HG03095 (cell line): Measurements from ENCODE around the gene TGFB2.

ENCODE experiments used
- ATAC-seq: cut with Tn5 transposase; IDR thresholded peaks from one replicate; pipeline ENCODE4 v1.9.1; 2021; ENCODE audit warnings: moderate library complexity; ENCODE audit not compliant: unreplicated experiment

TGFB2 gene

DNA sequence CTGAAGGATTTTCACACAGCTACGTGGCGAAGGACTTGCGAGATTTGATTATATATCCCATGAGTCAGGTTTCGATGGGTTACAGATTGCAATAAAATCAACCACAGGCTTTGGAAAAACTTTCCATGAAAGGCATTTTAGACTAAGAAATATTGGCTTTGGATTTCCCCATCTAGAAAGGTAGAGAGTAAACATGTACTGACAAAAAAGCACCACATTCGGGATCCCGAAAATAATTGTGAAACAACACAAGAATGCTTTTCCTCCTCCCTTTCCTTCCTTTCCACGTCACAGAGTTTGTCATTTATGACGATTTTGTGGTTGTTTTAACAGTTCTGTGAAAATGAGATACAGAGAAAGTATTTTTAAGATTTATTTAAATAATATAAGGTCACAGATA, 38.5 kb downstream of the TGFB2 start:
- no peak for ATAC-seq

DNA sequence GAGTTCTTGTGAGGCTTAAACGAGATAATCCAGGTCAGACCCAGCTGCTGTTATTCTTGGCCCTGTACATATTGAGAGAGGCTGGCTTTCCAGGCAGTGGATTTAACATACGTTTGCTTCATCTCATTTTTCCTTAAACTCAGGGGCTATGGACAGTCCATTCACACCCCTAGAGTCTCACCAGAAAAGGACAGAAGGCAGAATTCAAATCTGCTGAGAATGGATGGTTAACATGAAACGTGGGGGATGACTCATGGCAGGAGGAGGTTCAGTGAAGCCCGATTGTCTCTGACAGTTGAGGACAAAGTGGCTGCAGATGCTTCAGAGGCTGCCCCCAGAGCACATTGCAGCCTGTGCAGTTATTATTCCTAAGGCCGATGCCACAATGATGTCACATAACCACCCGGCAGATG, 39.5 kb downstream of the TGFB2 start:
- ATAC-seq: no peak

DNA sequence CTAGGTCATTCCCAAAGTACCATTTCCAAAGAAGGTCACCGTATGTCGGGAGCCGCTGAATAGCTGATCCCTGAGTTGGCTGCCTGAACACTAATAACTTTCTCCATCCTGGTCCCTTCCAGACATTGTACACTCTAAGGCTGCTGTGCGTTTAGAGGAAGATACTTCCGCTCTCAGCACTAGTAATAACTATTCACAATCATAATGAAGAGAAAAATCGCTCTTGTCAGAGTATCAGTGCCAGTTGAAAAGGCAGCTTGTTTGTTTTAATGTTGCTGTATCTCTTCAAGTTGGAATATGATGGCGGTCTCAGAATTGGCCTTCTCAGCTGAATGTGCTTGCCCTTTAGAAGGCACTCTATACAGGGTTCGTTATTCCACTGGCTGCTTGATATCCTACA, 43.5 kb downstream of the TGFB2 start:
- no peak for ATAC-seq

DNA sequence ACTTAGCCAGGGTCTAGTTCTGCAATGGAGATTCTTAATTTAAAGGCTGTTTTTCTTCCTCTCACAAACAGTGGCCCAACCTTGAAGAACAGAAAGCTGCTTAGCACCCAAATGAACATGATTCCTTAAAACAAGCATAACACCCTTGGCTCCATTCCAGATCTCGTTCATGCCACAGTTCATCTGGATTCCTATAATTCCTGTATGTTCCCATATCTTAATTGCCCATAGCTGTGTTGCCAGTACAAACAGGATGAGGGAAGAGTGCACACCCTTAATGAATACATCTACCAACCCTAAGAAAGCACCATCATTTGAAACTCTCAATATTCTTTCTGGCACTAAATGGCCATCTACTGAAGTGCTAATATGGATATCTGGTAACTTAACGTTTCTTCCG, 45.5 kb downstream of the TGFB2 start:
- no peak for ATAC-seq

DNA sequence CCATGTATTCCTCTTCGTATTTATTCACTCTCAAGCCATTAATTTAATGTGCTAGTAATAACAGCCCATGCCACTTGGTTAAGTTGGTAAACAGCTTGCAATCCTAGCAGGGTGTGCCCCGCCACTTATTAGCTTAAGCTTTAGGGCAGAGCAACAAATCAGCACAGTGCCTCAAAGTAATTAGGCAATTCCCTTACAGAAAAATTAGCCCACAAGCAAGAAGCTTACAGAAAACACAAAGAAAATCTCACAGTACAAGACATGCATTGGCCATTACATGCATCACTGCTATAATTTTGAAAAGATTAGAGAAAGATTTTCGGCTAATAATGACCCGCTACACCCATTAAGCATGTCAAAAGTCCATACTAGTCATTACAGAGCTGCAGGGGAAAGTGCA, 47.6 kb downstream of the TGFB2 start:
- no peak for ATAC-seq

DNA sequence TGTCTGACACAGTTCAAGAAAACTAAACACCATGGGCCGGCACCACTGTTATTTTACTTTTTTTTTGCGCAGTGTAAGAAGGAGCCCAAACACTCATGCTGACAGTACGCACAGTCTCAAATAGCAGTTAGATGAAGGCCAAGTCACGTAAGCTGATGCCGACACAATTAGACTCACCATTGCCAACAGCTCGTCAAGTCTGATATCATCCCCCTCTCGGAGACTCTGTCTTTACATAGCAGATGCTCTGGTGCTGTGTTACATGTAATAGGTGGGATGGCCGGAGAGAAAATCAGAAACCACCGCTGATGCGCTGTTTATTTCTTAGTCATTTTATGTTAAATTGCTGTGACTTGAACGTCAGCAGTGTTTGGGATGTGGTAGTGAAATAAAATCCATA, 49.3 kb downstream of the TGFB2 start:
- ATAC-seq: no peak

DNA sequence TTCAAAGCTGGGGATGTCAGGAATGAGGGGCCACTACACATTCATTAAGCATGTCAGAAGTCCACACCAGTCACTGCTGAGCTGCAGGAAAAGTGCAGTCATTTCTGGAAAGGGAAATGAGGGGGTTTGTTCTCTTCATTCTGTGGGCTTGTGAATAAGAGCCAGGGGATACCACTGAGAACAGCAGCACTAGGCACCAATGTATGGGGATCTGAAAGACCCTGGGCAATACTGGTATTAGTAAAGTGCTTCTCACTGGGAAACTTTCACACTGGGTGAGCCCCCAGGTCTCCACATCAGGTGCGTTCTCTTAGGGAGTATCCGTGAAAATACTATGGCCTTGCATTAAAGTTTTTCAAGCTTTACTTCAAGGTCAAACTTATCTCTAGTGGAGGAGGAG, 49.9 kb downstream of the TGFB2 start:
- no peak for ATAC-seq

DNA sequence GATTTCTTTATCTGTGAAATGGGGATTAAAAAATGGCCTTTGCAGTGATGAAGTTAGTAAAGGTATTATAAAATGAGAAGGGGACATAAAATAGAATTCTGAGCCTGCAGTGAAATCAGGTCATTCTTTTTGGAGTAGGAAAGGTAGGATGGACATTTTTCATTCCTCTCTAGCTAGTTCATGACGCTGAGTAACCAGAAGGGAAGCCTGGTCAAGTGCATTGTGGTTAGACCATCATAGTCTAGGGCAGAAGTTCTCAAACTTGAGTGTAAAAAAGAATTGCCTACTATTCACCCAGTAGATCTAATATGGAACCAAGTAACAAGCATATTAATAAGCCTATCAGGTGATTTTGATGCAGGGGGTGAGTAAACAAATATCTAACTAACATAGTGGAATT, 50.8 kb downstream of the TGFB2 start:
- ATAC-seq: no peak

DNA sequence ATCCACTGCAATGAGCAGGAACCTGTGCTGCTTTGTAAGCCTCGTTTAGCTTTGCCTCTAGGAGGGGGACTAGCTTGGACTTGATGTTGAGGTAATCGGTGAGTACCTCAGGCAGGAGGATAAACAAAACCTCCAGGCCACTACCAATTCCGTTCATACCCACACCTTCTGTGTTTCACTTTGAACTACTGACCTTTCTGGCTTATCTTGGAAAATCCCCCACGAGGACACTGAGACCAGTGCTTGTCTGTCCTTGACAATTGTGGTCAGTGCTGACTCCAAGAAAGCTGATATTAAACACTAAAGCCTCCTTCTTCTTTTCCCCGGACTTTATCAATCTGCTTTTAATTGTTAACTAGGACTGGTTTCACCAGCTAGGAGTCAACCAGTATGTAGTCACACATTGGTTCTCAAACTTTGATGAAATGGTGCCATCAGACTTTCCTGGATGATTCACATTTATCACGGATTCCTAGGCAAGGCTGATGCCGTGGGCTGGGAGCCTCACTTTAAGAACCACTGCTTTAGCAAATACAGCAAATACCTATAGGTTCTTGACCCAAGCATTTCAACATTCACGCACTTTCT, 52.7 kb downstream of the TGFB2 start:
- ATAC-seq: no peak

DNA sequence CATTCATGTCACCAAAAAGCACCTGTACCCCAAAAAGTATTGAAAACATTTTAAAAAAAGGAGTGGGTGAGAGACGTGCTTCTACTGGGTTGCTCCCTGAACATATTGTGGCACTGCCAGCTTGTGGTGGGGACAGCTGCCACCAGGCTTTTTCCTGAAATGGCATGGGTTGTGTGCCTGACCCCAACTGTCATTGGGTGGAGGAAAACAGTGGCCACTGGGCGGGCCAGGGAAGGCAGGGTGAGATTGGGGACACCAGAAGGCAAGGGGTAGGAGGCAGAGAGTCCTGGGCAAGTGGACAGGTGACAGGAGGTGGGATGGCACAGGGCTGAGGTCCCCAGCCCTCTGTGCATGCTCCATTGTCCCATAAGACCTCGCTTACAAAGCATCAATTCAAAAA, 55.5 kb downstream of the TGFB2 start:
- ATAC-seq: no peak

DNA sequence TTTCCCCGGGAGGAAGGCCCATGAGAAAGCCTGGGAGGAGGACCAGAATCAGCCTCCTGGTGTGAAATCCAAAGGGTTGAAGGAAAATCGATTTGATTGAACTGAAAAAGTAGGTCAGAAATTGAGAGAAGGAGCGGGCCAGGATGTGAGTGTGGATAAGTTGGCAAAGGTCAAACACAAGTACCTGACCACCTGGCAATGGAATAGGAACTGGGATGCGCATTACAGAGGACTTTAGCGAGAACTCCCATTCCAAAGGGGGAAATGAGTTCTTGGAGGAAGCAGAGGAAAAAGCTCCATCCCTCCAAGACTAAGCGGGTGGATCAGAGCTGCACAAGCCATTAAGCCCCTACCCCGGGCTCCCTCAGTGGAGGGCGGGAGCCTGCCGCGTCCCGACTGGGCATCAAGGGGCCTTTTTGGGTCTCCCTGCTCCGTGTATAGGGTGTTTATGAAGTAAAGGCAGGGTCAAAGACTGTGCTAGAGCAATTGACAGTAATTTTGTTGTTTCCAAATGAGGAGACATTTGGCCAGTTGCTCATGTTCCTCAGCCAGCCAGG, 56.4 kb downstream of the TGFB2 start:
- ATAC-seq: no peak

DNA sequence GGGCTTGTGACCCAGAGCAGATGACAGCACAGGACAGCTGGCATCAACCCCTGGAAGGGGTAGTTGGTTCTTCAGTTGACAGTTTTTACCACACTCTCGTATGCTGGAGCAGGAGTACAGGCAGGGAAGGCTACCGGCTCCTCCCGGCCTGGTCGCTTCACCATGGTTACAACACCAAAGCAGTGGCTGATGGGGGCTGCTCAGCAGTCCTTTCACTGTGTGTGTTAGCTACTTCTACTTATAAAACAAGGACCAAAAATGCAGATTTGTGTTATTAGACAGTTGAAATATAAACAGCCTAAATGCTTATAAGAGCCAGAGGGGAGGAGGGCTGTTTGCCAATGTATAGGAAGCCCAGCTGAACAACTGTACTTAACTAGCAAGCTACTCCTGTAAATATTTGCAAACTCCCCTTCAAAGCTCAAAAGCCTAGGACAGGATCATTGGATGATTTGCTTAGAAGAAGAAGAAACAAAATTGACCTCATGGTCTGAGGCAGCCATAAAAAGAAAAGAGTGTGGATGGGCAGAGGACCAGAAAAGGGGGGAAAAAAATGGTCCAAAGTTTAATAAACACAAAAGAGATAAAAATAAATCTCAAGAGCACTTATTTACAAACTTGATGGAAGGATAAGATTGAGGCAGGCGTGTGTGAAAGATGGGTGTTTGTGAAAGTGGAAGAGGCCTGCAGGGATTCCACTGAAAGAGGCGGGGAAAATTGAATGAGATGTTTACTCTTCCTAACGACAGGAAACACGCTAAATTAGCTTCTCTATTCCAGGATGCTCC, 57.1 kb downstream of the TGFB2 start:
- no peak for ATAC-seq

DNA sequence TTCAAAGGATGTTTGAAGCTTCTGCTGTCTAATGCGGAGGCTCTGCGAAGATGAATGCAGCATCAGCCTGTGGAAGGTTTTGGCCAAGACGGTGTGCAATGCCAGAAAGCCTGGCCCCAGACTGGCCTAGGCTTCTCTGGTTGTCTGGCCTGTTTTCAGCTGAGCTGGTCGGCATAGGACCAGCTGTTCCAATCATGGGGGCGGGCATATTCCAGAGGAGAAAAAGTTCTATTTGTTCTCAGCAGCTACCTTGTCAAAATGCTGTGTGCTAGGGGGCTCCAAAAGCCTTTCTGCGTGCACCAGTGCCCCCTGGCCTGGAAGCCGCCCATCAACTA, 57.6 kb downstream of the TGFB2 start:
- ATAC-seq: no peak

DNA sequence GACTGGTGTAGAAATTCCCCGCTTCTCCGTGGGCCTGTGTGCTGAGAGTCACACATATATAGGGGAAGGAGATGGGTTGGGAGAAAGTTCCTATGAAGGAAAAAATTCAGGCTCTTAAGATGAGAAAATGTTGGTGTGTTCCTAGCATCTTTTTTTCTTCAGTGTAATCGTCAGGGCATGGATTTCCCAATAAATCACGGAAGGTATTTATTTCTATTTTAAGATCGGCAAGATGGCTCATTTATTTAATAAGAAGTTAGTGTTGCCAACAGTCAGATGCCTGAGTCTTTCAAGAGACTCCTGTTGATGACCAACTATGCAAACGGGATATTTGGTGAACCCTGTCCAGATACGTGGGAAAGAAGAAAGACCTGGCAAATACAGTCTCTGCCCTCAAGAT, 58.2 kb downstream of the TGFB2 start:
- no peak for ATAC-seq

DNA sequence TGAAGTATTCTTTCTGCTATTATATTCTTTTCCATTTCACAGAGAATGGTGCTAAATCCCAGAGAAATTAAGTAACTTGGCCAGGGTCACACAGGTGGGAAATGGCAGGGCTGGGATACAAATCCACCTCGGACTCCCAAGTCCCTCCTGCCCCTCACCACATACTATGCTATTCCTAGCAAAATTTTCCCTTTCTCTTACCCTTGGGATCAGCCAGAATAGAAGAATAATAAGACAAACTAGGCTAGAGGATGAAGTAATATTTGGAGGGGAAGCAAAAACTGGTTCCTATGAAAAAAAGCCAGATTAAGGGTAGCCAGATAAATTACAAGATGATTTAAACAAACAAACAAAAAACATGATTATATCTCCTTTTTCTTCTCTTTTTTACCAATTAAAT, 62.5 kb downstream of the TGFB2 start:
- ATAC-seq: no peak

DNA sequence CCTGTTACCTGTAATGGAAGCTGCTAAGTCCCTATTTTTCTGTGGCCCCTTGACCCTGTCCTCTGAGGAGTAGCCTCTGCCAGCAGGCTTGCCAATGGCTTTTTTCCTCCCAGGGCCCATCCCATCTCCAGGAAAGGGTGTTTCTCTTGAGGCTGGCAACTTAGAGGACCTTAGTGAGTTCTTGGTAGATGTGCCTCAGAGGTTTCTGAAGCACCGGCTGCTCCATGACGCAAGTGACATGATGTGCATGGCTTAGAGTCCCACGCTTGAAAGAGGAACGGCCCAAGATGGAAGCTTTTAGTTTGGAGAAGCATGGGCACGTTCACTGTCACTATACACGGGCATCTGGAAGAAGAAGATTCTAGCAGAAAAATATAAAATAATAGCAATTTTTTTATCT, 63.0 kb downstream of the TGFB2 start:
- no peak for ATAC-seq

DNA sequence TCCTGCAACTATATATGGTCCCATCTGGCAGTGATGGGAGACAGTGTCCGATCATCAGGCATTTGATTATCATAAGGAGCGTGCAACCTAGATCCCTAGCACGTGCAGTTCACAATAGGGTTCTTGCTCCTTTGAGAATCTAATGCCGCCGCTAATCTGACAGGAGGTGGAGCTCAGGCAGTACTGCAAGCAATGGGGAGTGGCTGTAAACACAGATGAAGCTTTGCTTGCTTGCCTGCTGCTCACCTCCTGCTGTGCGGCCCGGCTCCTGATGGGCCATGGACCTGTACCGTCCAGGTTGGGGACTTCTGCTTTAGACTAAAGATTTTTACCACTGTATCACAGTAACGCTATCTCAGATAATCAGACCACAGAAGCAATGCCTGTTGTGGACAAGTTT, 63.8 kb downstream of the TGFB2 start:
- ATAC-seq: no peak

DNA sequence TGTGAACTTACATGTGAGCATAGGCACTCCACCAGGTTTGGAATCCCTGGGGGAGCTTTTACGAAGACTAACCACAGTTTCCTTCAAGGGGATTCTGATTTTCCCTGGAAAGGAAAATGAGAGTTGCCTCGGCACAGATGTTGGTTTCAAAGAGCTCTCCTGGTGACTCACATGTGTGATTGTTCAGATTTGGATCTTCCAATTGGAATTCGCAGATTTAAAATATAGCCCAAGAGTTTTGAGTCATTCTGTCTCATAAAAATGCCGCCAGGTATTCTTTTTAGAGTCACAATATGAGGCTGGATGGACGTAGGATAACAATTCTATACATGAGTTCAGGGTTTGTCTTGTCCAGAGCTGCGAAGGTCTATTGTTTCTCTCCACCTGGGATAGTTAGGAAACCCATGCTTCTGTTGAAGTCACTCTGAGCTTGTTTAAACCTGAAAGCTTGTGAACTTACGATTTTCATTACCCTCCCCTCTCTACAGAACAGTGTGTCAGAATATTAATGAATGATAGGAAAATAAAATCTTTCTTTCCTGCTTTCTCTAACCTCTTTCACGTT, 64.9 kb downstream of the TGFB2 start:
- ATAC-seq: no peak

DNA sequence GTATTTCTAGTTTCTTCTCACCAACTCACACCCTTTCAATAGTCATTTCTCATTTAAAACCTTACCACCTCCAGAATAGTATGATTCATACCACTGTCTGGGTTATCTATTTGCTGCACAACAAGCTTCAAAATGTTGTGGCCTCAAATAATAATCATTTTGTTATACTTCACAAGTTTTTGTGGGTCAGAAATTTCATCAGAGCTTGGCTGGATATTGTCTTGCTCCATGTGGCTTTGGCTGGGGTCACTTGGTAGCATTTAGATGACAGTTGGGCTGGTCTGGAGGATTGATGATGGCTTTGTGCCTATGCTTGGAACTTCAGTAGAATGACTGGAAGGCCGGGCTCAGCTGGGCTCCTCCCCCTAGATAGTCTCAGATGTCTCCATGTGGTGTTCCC, 66.0 kb downstream of the TGFB2 start:
- no peak for ATAC-seq

DNA sequence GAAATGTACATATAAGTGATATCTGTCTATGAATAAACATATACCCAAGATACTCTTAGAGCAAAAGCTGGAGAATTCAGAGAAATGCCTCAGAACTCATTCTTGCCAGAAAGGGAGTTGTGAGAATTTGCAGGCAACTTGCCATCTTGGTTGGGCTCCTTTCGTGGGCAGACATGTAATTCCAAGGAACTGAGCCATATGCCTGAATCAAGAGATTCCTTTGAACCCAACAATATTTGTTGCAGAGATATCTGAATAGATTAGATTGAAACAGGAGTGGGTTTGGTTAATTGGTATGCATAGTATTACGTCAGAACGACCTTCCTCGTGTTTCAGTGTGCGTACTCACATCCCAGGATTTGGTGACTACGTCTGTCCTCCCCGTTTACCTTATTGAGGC, 67.0 kb downstream of the TGFB2 start:
- no peak for ATAC-seq

DNA sequence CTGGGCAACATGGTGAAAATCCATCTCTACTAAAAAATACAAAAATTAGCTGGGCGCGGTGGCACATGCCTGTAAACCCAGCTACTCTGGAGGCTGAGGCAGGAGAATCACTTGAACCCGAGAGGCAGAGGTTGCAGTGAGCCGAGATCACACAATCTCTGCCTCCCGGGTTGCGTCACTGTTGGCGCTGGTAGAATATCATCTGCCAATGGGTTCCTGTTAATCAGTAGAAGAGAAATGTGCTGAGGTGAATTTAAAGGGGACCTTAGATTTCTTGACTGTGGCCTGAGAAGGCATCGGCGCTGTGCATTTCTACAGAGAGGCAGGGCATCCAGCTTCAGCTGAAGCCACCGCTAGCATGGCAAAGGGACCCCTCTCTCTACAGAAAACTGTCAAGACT, 68.0 kb downstream of the TGFB2 start:
- ATAC-seq: no peak

DNA sequence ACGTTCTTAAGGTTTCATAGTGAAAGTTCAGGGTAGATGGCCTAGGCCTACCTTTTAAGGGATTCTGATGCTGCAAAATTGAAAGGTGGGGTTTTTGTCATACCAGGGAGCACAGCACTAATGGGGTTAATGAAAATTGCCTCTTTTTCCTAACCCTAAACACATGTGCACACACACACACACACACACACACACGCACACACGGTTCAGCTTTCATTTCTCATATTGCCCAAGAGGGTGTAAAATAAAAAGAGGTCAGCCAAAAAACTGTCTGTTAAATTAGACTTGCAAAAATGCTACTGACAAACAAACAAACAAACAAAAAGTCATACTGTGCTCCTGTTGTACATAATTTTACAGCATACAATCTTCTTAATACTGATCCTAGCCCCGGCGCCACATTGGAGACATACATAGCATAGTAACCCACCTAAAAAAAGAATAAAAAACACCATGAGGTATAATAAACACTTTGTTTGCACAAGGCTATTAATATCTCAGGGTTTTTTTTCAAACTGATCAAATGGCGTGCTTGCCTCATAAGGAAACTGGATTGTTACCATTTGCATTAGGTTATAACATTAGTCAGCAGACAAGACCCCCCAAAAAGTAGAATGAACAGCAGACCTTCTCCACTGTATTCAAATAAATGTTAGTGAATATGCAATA, 69.1 kb downstream of the TGFB2 start:
- ATAC-seq: no peak
